ENCODE measurements around the gene MAP3K20.

MAP3K20 gene

DNA sequence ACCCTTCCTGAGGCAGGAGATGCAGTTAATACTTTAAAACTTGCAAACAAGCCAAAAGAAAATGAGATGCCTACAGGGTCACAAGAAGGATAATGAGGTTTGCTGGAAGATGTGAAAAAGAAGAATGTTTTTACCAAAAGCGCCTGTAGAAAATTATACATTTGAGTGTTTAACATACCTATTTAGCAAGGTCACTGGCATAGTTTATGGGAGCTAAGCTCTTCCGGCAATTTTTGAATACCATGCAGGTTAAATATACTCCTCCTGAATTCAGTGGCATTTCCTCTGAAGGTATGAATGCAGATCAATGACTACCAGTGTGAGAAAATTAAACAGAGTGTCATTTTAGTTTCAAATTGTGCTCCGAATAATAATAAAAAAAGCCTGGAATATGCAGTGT is 21.2 kb upstream of the MAP3K20 start:
- no peak for FAIRE-seq
- TF ChIP-seq TAF1 (IDR thresholded peaks at IDR 0.05; ENCODE audit: borderline replicate concordance, low read depth, low read length): no peak
- no peak for TF ChIP-seq POLR2A (IDR thresholded peaks at IDR 0.05; ENCODE audit: low read depth, low read length)
- no peak for TF ChIP-seq POLR2AphosphoS5 (IDR thresholded peaks at IDR 0.05; ENCODE audit: low read depth, low read length)

DNA sequence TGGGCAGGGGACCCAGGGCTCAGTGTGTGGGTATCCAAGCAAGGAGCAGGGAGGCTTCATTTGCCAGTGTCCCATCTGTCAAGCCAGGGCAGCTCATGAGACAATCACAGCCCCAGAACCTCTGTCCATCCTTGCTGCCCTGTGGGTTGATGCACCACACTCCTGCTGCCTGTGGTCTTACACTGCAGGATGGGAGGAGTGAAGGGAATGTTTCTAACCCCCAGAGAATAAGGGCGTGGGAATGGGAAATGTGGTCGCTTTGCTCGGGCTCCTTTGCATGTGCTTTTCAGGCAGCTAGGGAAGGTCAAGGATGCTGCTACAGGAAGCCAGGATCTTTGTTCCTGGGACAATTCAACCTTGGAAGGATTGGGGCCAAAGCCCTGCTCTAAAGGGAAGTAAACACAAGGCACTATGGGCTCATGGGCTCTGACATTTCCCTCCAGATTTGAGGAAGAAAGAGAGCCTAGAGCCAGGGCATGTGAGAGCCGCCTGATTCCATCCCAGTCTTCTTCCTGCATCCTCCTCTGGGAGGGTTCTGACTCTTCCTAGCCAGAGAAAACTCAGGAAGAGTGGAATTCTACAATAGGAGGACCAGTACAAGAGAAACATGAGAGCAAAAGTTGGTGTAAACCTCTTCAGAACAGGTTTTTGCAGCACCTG is 18.8 kb upstream of the MAP3K20 start:
- FAIRE-seq (no peak), DNase-seq (ENCODE audit: insufficient read length) (no peak)
- TF ChIP-seq POLR2AphosphoS5 (IDR thresholded peaks at IDR 0.05; ENCODE audit: low read depth, low read length) (no peak), TAF1 (IDR thresholded peaks at IDR 0.05; ENCODE audit: borderline replicate concordance, low read depth, low read length) (no peak), POLR2A (IDR thresholded peaks at IDR 0.05; ENCODE audit: low read depth, low read length) (no peak)

More for the DNA sequence above, 21.2 kb upstream of the MAP3K20 start:
- DNase-seq (ENCODE audit: insufficient read length): no peak

- DNase-seq (ENCODE audit: insufficient read length): no peak
- no peak for FAIRE-seq
- TF ChIP-seq POLR2A (IDR thresholded peaks at IDR 0.05; ENCODE audit: low read depth, low read length) (no peak), POLR2AphosphoS5 (IDR thresholded peaks at IDR 0.05; ENCODE audit: low read depth, low read length) (no peak), TAF1 (IDR thresholded peaks at IDR 0.05; ENCODE audit: borderline replicate concordance, low read depth, low read length) (no peak)
Observed at GRCh38 chr2:173058097-173058496, 17.5 kb upstream of the MAP3K20 start.

- TF ChIP-seq TAF1 (IDR thresholded peaks at IDR 0.05; ENCODE audit: borderline replicate concordance, low read depth, low read length) (no peak), POLR2A (IDR thresholded peaks at IDR 0.05; ENCODE audit: low read depth, low read length) (no peak), POLR2AphosphoS5 (IDR thresholded peaks at IDR 0.05; ENCODE audit: low read depth, low read length) (no peak)
- FAIRE-seq (no peak), DNase-seq (ENCODE audit: insufficient read length) (no peak)
Observed at GRCh38 chr2:173058673-173059072, 17.0 kb upstream of the MAP3K20 start.

GRCh38 chr2:173059292-173059691 is 16.4 kb upstream of the MAP3K20 start:
- TF ChIP-seq POLR2AphosphoS5 (IDR thresholded peaks at IDR 0.05; ENCODE audit: low read depth, low read length): no peak
- TF ChIP-seq POLR2A (IDR thresholded peaks at IDR 0.05; ENCODE audit: low read depth, low read length): no peak
- TF ChIP-seq TAF1 (IDR thresholded peaks at IDR 0.05; ENCODE audit: borderline replicate concordance, low read depth, low read length): no peak
- FAIRE-seq (no peak), DNase-seq (ENCODE audit: insufficient read length) (no peak)

GRCh38 chr2:173059971-173060461 is 15.6 kb upstream of the MAP3K20 start:
- no peak for DNase-seq (ENCODE audit: insufficient read length)
- FAIRE-seq: no peak
- no peak for TF ChIP-seq POLR2A (IDR thresholded peaks at IDR 0.05; ENCODE audit: low read depth, low read length)
- no peak for TF ChIP-seq POLR2AphosphoS5 (IDR thresholded peaks at IDR 0.05; ENCODE audit: low read depth, low read length)
- TF ChIP-seq TAF1 (IDR thresholded peaks at IDR 0.05; ENCODE audit: borderline replicate concordance, low read depth, low read length): no peak

DNA sequence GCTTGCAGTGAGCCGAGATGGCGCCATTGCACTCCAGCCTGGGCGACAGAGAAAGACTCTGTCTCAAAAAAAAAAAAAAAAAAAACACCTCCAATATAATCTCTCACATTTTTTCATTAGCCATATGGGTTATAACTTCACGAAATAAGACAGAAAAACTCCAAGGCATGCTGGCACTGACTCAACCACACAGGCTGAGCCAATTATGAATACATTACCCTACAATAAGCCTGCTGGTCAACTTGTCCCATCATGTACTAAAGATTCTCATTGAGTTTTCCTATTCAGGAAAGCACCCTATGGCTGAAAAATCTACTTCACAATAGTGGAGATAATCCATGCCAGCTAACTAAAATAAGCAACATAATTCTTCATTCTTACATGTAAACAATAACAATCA is 12.8 kb upstream of the MAP3K20 start:
- FAIRE-seq (no peak), DNase-seq (ENCODE audit: insufficient read length) (no peak)
- TF ChIP-seq POLR2A (IDR thresholded peaks at IDR 0.05; ENCODE audit: low read depth, low read length) (no peak), POLR2AphosphoS5 (IDR thresholded peaks at IDR 0.05; ENCODE audit: low read depth, low read length) (no peak), TAF1 (IDR thresholded peaks at IDR 0.05; ENCODE audit: borderline replicate concordance, low read depth, low read length) (no peak)

GRCh38 chr2:173064151-173064805 is 11.4 kb upstream of the MAP3K20 start:
- no peak for TF ChIP-seq POLR2AphosphoS5 (IDR thresholded peaks at IDR 0.05; ENCODE audit: low read depth, low read length)
- TF ChIP-seq POLR2A (IDR thresholded peaks at IDR 0.05; ENCODE audit: low read depth, low read length): no peak
- TF ChIP-seq TAF1 (IDR thresholded peaks at IDR 0.05; ENCODE audit: borderline replicate concordance, low read depth, low read length): no peak
- FAIRE-seq (no peak), DNase-seq (ENCODE audit: insufficient read length) (no peak)

- TF ChIP-seq TAF1 (IDR thresholded peaks at IDR 0.05; ENCODE audit: borderline replicate concordance, low read depth, low read length) (no peak), POLR2A (IDR thresholded peaks at IDR 0.05; ENCODE audit: low read depth, low read length) (no peak), POLR2AphosphoS5 (IDR thresholded peaks at IDR 0.05; ENCODE audit: low read depth, low read length) (no peak)
- DNase-seq (ENCODE audit: insufficient read length) (no peak), FAIRE-seq (no peak)
Observed at GRCh38 chr2:173066887-173067676, 8.6 kb upstream of the MAP3K20 start.

GRCh38 chr2:173075056-173075780 is 428 bp upstream of the MAP3K20 start:
- DNase-seq (ENCODE audit: insufficient read length) (no peak), FAIRE-seq (no peak)
- TF ChIP-seq POLR2AphosphoS5 (IDR thresholded peaks at IDR 0.05; ENCODE audit: low read depth, low read length) (no peak), TAF1 (IDR thresholded peaks at IDR 0.05; ENCODE audit: borderline replicate concordance, low read depth, low read length) (no peak), POLR2A (IDR thresholded peaks at IDR 0.05; ENCODE audit: low read depth, low read length) (no peak)
